Stimulated activated CD8-positive, alpha-beta memory T cell treated with anti-CD3 and anti-CD28 coated beads, Interleukin-12 subunit alpha, Interleukin-12 subunit beta, amount 100 ng/mL, for 4 hours (primary cell): ENCODE measurements around the gene VPS50.
"Not testable (repeated sequence)": the region's sequence is repeated elsewhere in the genome, so short reads cannot be mapped to it uniquely, and the experiment has no call there.

Source experiments
- DNase-seq: peaks from one replicate; pipeline ENCODE4 v3.0.0-alpha.2; 2020; ENCODE audit warnings: low read depth

The VPS50 gene

DNA sequence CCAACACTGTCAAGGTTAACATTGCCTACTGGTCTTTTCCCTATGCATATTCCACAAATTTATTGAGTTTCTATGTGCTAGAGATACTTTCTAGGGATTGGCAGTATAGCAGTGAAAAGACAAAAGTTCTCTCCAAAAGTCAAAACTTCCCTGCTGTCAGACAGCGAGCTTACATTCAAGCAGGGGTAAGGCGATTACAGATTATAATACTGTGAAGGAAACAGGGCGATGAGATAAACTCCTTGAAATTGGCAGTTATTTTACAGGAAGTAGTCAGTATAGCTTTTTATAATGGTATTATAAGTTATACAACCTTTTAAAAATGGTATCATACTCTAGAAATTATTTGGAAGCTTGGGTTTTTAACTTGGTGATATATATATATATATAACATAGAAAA is 9.9 kb downstream of the VPS50 start:
- DNase-seq: no peak

- DNase-seq: no peak
These were observed 13.6 kb downstream of the VPS50 start for GRCh38 chr7:93245525-93246432.

DNA sequence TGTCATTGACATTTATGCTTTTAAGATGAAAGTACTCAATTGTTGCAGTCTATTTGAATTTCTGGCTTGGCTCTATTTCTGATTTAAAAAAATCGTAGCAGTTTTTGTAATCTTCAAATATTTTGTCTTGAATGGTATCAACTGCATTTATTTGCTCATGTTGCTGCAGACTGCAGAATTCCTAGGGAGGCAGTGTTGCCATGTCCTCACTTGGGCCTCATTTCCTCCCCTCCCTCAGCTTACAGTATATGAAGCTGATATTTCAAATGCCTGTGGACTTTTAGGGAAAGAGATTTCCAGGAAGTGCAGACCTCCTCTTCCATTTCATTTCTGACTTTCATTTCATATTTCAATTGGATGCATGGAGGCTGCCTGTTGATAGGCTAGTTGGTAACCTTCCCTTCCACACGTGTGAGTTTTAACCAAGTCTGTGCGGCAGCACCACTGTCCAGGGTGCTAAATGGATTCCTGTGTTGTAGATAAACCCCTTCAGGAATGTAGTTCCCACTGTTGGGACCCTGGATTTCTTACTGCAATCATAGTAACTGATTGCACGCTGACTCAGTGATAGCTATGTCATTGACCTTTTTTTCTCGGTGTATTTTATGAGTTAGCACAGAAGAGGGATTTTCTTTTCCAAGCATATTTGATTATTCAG is 17.5 kb downstream of the VPS50 start:
- no peak for DNase-seq

DNA sequence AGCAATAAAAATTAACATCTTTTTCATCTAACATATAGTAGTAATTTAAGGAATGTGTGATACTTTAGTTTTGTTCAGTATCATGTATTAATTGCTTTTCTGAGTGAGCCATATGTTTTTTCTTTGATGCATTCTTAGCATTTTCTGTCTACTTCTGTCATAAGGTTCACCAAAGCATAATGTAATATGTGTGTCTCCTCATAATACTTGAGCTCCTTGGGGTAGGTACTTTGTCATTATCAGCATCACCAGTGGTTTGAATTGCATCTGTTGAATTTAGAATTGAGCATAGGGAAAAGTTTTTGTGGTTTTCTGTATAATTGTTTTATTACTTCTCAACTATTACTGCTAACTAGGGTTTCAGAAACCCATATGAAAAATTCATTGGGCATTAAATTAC is 26.5 kb downstream of the VPS50 start:
- no peak for DNase-seq

DNA sequence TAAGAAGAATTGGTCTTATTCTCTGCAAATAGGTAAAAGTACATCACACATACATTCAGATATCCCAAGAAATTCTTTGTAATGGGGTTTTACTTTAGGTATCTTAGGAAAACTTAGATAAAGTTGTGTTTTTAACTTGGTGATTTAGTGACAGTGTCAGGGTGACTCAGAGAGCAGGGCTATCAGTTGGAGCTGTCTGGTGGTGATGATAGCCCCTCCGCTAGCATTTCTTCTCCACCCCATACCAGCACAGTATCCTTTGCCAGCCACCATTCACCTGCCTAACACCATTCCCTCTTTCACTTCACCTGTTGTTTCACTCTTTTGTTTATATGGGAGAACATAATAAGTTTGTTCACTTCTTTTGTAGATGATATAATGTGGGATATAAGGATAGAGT is 30.4 kb downstream of the VPS50 start:
- no peak for DNase-seq

- DNase-seq: no peak
These were observed 33.1 kb downstream of the VPS50 start for GRCh38 chr7:93265220-93265619.

GRCh38 chr7:93279541-93279940 is 47.4 kb downstream of the VPS50 start:
- DNase-seq: no peak

GRCh38 chr7:93284908-93285307 is 52.7 kb downstream of the VPS50 start:
- no peak for DNase-seq

DNA sequence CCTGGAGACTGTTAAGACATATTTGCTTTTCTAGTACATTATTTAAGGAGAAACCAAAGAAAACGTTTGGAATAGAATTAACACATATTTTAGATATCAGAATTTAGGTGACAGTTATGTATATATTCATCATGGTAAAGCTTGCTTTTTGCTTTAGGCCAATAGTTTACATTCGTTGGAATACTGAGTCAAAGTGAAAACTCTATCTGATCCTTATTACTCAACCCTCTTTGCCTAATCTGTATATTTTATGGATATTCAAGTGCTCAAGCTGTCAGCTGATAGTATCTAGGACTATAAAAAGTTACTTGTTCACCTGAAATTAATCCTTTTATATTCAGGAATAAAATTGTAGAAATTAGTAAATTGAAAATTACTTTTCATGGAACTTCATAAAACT is 61.1 kb downstream of the VPS50 start:
- no peak for DNase-seq

DNA sequence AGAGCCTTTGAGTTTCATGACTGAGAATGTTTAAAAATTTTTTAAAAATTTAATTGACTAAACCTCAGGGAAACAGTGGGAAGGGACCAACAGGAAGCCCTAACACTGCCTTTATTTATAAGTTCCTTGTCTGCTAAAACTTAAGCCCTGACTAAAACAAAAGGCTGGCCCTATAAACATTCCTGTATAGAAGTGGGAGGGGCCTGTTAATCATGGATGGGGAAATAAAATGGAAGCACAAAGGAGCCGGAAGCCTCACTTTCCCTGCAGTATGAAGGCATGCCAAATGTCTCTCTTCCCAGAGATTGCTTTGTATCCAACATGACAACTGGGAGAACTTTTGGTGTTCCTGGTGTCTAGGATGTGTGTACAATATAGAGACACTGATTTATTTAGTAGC is 66.0 kb downstream of the VPS50 start:
- DNase-seq: no peak

DNA sequence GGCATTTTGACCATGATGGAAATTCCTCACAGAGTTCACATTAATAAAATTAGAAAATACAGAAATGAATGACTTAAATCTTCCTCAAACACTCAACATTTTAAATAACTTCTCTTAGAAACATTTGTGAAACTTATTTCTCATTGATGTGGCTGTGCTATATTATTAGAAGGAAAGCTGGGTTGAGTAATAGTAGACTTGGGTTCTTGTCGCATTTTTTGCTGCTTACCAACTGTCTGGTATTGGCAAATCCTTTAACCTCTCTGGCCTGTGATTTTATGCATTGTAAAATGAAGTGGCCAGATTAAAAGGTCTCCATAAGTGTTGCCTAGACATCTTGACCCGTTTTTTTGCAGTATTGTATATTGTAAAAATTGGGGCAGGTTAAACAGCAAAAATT is 66.5 kb downstream of the VPS50 start:
- DNase-seq: no peak

DNA sequence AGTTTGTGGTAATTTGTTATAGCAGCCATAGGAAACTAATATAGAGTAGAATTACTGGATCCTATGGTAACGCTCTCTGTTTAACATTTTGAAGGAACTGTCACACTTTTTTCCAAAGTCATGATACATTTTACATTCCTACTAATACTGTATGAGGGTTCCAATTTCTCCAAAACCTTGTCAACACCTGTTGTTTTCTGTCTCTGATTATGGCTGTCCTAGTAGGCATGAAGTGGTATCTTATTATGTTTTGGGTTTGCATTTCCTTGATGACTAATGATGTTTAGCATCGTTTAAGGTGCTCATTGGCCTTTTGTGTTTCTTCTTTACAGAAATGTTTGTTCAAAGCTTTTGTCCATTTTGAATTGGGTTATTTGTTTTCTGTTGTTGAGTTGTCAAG is 69.6 kb downstream of the VPS50 start:
- no peak for DNase-seq

DNA sequence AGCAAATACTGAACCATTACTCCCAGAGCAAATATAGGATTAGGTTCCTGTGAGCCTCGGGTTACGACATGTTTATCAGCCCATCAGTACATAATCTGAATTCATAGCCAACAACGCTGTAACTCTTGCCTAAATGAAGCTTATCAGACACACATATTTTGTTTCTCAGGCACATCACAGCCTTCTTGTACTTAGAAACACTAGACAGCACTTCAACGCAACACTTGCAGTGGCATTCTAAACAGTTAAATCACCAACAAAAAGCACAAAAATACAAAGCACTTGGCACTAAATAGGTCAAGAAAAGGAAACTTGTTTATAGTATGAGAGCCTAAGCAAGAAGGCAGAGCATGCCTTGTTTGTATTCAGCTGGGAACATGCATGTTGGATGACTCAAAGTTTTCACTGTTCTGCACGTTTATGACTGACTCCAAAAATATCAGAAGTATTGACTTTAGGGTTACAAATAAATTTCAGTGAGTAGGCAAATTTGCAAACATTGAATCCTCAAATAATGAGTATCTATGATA is 75.0 kb downstream of the VPS50 start:
- DNase-seq: no peak

DNA sequence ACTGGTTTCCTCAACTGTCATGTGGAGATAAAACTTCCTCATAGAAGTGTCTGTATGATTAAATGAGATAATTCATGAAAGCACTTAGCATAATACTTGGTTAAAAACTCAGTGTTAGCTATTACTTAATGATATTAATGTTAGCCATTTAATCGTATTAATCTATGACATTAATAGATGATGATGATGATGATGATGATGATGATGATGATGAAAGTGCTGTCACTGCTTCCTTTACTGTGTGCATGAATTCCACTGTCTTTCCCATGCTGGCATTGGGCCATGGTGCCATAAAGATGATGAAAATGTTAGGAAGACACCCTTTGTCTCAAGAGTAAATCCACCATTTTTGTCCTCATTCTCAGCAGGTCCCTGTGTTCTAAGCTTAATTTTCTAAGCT is 75.8 kb downstream of the VPS50 start:
- no peak for DNase-seq

- DNase-seq: no peak
These were observed 78.2 kb downstream of the VPS50 start for GRCh38 chr7:93310346-93310745.

- DNase-seq: no peak
These were observed 82.3 kb downstream of the VPS50 start for GRCh38 chr7:93314449-93314848.

GRCh38 chr7:93315896-93316295 is 83.7 kb downstream of the VPS50 start:
- DNase-seq: no peak

DNA sequence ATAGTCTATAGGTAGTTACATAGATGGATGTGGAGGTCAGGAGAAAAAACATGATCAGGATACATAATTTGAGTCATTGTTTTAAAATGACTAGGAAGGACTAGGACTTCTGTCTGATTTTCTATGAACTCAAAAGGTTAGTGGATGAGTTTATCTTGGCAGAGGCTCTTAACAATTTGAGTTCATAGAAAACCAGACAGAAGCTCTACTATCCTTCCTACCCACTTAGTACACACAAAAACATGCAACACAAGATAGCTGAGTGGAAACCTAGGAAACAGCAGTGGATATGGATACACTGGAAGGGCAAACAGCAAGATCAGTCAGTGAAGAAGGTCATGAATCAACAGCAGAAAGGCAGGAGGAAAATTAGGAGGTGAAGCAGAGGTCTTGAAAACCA is 84.6 kb downstream of the VPS50 start:
- DNase-seq: no peak

GRCh38 chr7:93320887-93321286 is 88.7 kb downstream of the VPS50 start:
- no peak for DNase-seq

DNA sequence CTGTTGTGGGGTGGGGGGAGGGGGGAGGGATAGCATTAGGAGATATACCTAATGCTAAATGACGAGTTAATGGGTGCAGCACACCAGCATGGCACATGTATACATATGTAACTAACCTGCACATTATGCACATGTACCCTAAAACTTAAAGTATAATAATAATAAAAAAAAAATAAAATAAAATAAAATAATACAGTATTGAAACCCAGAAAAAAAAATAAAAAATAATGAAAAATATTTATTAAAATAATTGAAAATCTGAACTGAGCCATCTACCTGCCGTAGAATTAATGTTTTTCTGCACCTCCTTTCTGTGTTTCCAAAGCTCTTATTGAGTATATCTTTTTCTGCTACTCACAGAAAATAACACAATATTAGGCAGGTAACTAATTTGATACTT is 94.1 kb downstream of the VPS50 start:
- DNase-seq: not testable (repeated sequence)

GRCh38 chr7:93327006-93327633 is 95.0 kb downstream of the VPS50 start:
- DNase-seq: no peak

GRCh38 chr7:93331706-93332105 is 99.5 kb downstream of the VPS50 start:
- no peak for DNase-seq

GRCh38 chr7:93332172-93332571 is 100.0 kb downstream of the VPS50 start:
- DNase-seq: no peak
